ENCODE results near the gene DMXL1. TPM values are rescaled to one million over a fixed set of nuclear protein-coding genes. Genes with fewer than 3 reads are reported as not detected.
A peak's percentile ranks its signal among the peaks of the same experiment; 100 is the strongest.

The DMXL1 gene
- polyA plus RNA-seq, 2 of the 4 experiments (the other 2 are of a cell fraction), result 8.4 to 28.8 TPM

GRCh38 chr5:119290161-119290569 lies 219.3 kb downstream of the DMXL1 start:
- ChIA-PET POLR2A (interaction anchor here (1.0 kb wide), 1 partner anchor 13 kb away, joined by 3 read pairs; no protein-coding TSS in a partner anchor), CTCF (interaction anchor here (1.1 to 2.5 kb wide), 4 partner anchors 11 to 122 kb away, joined by 3 to 8 read pairs (median 7); no protein-coding TSS in a partner anchor)
- no peak overlapping the region for H3K4me3 ChIP-seq
- FAIRE-seq (no peak), DNase-seq (ENCODE audit: low read depth in 1 of 2, low spot score in 1 of 2) (no peak), ATAC-seq (no peak)
- 86% methylated on average over 3 of the region's 3 CpGs for WGBS (ENCODE audit: missing lambda C conversion rate)
- peak overlapping the region; percentile 86; the same call in 2 of the 3 replicates for H3K4me2 ChIP-seq
- H3K9me3 ChIP-seq, result no peaks in the 10 kb centered on the region
- H3K27ac ChIP-seq, result peak overlapping the region; percentile 8 to 51; a peak in 2 of 6 replicates
- H3K4me1 ChIP-seq, result peaks cover 74% of the 10 kb centered on the region
- TF ChIP-seq CHD4 (IDR thresholded peaks at IDR 0.05; ENCODE audit: borderline replicate concordance), result no peak
- no peak for TF ChIP-seq SREBF2 (IDR thresholded peaks at IDR 0.05)
- TF ChIP-seq RAD21 (conservative IDR thresholded peaks at IDR 0.05 in 1 of 2, IDR thresholded peaks at IDR 0.05 in 1 of 2), result no peak
- no peak for TF ChIP-seq RARB (CRISPR knock-in tag; IDR thresholded peaks at IDR 0.05)
- no peak for TF ChIP-seq PBX3 (IDR thresholded peaks at IDR 0.05)

- CTCF ChIA-PET, result interaction anchor here (0.7 to 2.5 kb wide), 4 partner anchors 11 to 121 kb away, joined by 3 to 8 read pairs (median 7); no protein-coding TSS in a partner anchor
- FAIRE-seq, result no peak
Observed at GRCh38 chr5:119290607-119291006, 219.7 kb downstream of the DMXL1 start.

GRCh38 chr5:119291056-119291455 lies 220.2 kb downstream of the DMXL1 start:
- no peak for ATAC-seq
- H3K4me1 ChIP-seq, result peaks cover 65% of the 10 kb centered on the region
- H3K27ac ChIP-seq, result no peak overlapping the region
- no peak for DNase-seq (ENCODE audit: low read depth in 1 of 2, low spot score in 1 of 2)
- no peak for FAIRE-seq
- POLR2A ChIA-PET, result interaction anchor here (1.0 kb wide), 1 partner anchor 12 kb away, joined by 3 read pairs; no protein-coding TSS in a partner anchor
- TF ChIP-seq CHD2 (IDR thresholded peaks at IDR 0.05; ENCODE audit: low read length, partially characterized antibody) (no peak), ZC3H11A (IDR thresholded peaks at IDR 0.05) (no peak), CBX8 (IDR thresholded peaks at IDR 0.05) (no peak), MAFK (IDR thresholded peaks at IDR 0.05; ENCODE audit: partially characterized antibody) (no peak), FOXS1 (CRISPR knock-in tag; IDR thresholded peaks at IDR 0.05) (no peak), ZFP36 (IDR thresholded peaks at IDR 0.05; ENCODE audit: borderline replicate concordance, partially characterized antibody) (no peak), HMGXB4 (CRISPR knock-in tag; IDR thresholded peaks at IDR 0.05; ENCODE audit: borderline replicate concordance) (no peak), MAX (IDR thresholded peaks at IDR 0.05) (no peak), ELK1 (IDR thresholded peaks at IDR 0.05; ENCODE audit: low read depth, low read length) (no peak), NR3C1 (IDR thresholded peaks at IDR 0.05) (no peak), CBX2 (IDR thresholded peaks at IDR 0.05; ENCODE audit: borderline replicate concordance, low read depth) (no peak)
- CTCF ChIA-PET, result interaction anchor here (0.7 to 2.5 kb wide), 4 partner anchors 11 to 121 kb away, joined by 3 to 8 read pairs (median 7); no protein-coding TSS in a partner anchor
- no peak overlapping the region for H3K4me2 ChIP-seq
- no peak overlapping the region for H3K4me3 ChIP-seq
- no peaks in the 10 kb centered on the region for H3K9me3 ChIP-seq
- WGBS (ENCODE audit: missing lambda C conversion rate), result 90% methylated on average over 5 of the region's 5 CpGs

More at GRCh38 chr5:119290607-119291006, 219.7 kb downstream of the DMXL1 start:
- no peak overlapping the region for H3K4me3 ChIP-seq
- ATAC-seq (no peak), DNase-seq (ENCODE audit: low read depth in 1 of 2, low spot score in 1 of 2) (no peak)
- H3K4me1 ChIP-seq, result peaks cover 69% of the 10 kb centered on the region
- H3K27ac ChIP-seq, result peak overlapping the region in 1 of 2 experiments; percentile 51; a peak in 2 of 6 replicates
- no peaks in the 10 kb centered on the region for H3K9me3 ChIP-seq
- TF ChIP-seq PBX3 (IDR thresholded peaks at IDR 0.05) (no peak), SREBF2 (IDR thresholded peaks at IDR 0.05) (no peak)
- no peak overlapping the region for H3K4me2 ChIP-seq
- POLR2A ChIA-PET, result interaction anchor here (1.0 kb wide), 1 partner anchor 13 kb away, joined by 3 read pairs; no protein-coding TSS in a partner anchor
- 97% methylated on average over 2 of the region's 2 CpGs for WGBS (ENCODE audit: missing lambda C conversion rate)

All from A549 (cell line).